MM.1S (cell line): ENCODE measurements around the gene RTN3.

ENCODE experiments used
- DNase-seq: peaks from one replicate; pipeline ENCODE4 v3.0.0-alpha.2; 2015
- H2AFZ ChIP-seq: fragments of 300-600 bp; sonication (generic); 2 replicates; pipeline ENCODE4 v1.6.0; 2016; ENCODE audit warnings: antibody characterized with exemption, low read length
- H3F3A ChIP-seq: fragments of 300-600 bp; sonication (generic); 2 replicates; pipeline ENCODE4 v1.6.1; 2016; ENCODE audit warnings: mild to moderate bottlenecking, antibody characterized with exemption, low read length, moderate library complexity, mixed read lengths; ENCODE audit not compliant: insufficient read depth
- H3K27ac ChIP-seq: fragments of 300-600 bp; sonication (generic); 2 replicates; pipeline ENCODE4 v1.5.1; 2016; ENCODE audit warnings: mild to moderate bottlenecking, low read length
- H3K27me3 ChIP-seq: fragments of 300-600 bp; sonication (generic); replicated peaks from 2 replicates; pipeline ENCODE4 v1.6.0; 2016; ENCODE audit warnings: low read length; ENCODE audit not compliant: insufficient read depth
- H3K36me3 ChIP-seq: fragments of 300-600 bp; sonication (generic); replicated peaks from 2 replicates; pipeline ENCODE4 v1.6.1; 2016; ENCODE audit warnings: mild to moderate bottlenecking, low read length, mixed read lengths; ENCODE audit not compliant: insufficient read depth
- H3K4me1 ChIP-seq: fragments of 300-600 bp; sonication (generic); 2 replicates; pipeline ENCODE4 v1.6.1; 2016; ENCODE audit warnings: low read length, mixed read lengths
- H3K4me2 ChIP-seq: fragments of 300-600 bp; sonication (generic); 2 replicates; pipeline ENCODE4 v1.6.0; 2016; ENCODE audit warnings: low read depth, low read length
- H3K4me3 ChIP-seq: fragments of 300-600 bp; sonication (generic); 2 replicates; pipeline ENCODE4 v1.5.1; 2016; ENCODE audit warnings: low read length, mixed read lengths
- H3K79me2 ChIP-seq: fragments of 300-600 bp; sonication (generic); 2 replicates; pipeline ENCODE4 v1.6.1; 2016; ENCODE audit warnings: mixed run types, low read length, mixed read lengths
- H3K9ac ChIP-seq: fragments of 300-600 bp; sonication (generic); 2 replicates; pipeline ENCODE4 v1.6.1; 2016; ENCODE audit warnings: low read length, mixed read lengths
- H3K9me2 ChIP-seq: fragments of 300-600 bp; sonication (generic); replicated peaks from 2 replicates; pipeline ENCODE4 v1.6.1; 2016; ENCODE audit warnings: mild to moderate bottlenecking, low read length, mixed read lengths; ENCODE audit not compliant: insufficient read depth
- H3K9me3 ChIP-seq: fragments of 300-600 bp; sonication (generic); replicated peaks from 2 replicates; pipeline ENCODE4 v1.6.1; 2016; ENCODE audit warnings: mild to moderate bottlenecking, low read length, mixed read lengths; ENCODE audit not compliant: insufficient read depth
- H4K20me1 ChIP-seq: fragments of 300-600 bp; sonication (generic); 2 replicates; pipeline ENCODE4 v1.6.1; 2016; ENCODE audit warnings: mild to moderate bottlenecking, low read length, moderate library complexity, mixed read lengths; ENCODE audit not compliant: insufficient read depth
- EZH2 ChIP-seq: fragments of 300-600 bp; sonication (generic); optimal IDR thresholded peaks from 2 replicates; pipeline ENCODE3; 2017; ENCODE audit warnings: low read depth, mild to moderate bottlenecking, antibody characterized with exemption, low read length, mixed read lengths
- EZH2phosphoT487 ChIP-seq: fragments of 300-600 bp; sonication (generic); IDR thresholded peaks from 2 replicates; pipeline ENCODE4 v1.6.1; 2018; ENCODE audit warnings: antibody characterized with exemption, low read length
- TF ChIP-seq, protein P1 (sequence below): fragments of 300-600 bp; sonication (generic); IDR thresholded peaks from 2 replicates; pipeline ENCODE4 v1.5.1; 2016; ENCODE audit warnings: antibody characterized with exemption, low read length, mixed read lengths

The RTN3 gene

DNA sequence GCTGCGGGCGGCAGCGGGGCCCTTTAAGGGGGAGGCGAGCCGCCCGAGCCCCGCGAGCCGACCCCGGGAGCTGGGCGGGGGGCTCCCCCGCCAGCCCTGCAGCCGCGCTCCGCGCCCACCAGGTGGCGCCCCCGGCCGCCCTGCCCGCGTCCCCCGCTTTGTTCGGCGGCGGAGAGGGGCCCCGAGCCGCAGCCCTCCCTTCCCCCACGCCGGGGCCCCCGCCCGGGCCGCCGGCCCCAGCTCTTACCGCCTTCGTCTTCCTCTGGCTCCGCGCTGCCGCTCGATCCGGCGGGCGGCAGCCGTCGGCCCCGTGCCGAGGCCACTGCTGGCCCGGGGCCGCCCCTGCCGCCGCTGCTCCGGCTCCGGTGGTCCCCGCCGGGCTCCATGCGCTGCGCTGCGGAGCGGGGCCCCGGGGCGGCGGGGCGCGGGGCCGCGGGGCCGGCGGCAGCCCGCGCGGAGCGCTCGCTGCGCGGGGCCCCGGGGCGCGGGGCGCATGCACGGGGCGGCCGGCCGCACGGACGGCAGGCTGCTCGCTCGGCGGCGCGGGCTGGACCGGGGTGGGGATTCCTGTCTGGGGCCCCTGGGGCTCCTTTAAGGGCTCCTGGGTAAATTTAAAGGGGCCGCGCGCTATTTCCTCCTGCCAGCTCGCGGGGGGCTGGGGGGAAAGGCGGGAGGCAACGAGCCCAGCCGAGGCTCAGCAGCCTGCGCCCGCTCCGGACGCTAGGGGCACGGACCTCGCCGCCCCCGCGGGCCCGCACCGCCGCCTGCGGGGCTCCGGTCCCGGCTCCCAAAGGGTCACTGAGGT is 87.1 kb downstream of the RTN3 start, which contains the start of gene ZFTA:
Gene ZFTA (minus strand): TSS at position 539 of the 805 bp plus-strand sequence. CDS start 153 bp downstream, at position 386.
- Histone ChIP-seq H3K9me2 (no peaks in the 10 kb centered on the region), H3K36me3 (no peaks in the 10 kb centered on the region), H3K4me1 (0 out of 2 replicates have a peak, but pooled peaks cover 3% of the 10 kb centered on the region), H3K9ac (peak within 1 kb of the TSS; percentile 36; the same call in 1 of the 2 replicates), H3K79me2 (no peaks in the 10 kb centered on the region), H3K27me3 (peaks cover 17% of the 10 kb centered on the region), H3K9me3 (no peaks in the 10 kb centered on the region), H3K27ac (no peak within 1 kb of the TSS), H3K4me2 (peak within 1 kb of the TSS; percentile 76), H3F3A (peaks cover 4% of the 10 kb centered on the region; the same call in 1 of the 2 replicates), H4K20me1 (no peaks in the 10 kb centered on the region), H3K4me3 (peak within 1 kb of the TSS; percentile 74), H2AFZ (peak within 1 kb of the TSS; percentile 85)
- DNase-seq = peak; percentile 63
- TF ChIP-seq EZH2phosphoT487 (no peak), EZH2 (no peak)
- TF ChIP-seq, protein P1, sequence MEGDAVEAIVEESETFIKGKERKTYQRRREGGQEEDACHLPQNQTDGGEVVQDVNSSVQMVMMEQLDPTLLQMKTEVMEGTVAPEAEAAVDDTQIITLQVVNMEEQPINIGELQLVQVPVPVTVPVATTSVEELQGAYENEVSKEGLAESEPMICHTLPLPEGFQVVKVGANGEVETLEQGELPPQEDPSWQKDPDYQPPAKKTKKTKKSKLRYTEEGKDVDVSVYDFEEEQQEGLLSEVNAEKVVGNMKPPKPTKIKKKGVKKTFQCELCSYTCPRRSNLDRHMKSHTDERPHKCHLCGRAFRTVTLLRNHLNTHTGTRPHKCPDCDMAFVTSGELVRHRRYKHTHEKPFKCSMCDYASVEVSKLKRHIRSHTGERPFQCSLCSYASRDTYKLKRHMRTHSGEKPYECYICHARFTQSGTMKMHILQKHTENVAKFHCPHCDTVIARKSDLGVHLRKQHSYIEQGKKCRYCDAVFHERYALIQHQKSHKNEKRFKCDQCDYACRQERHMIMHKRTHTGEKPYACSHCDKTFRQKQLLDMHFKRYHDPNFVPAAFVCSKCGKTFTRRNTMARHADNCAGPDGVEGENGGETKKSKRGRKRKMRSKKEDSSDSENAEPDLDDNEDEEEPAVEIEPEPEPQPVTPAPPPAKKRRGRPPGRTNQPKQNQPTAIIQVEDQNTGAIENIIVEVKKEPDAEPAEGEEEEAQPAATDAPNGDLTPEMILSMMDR = peak; percentile 11; the same call in 1 of the 2 replicates

DNA sequence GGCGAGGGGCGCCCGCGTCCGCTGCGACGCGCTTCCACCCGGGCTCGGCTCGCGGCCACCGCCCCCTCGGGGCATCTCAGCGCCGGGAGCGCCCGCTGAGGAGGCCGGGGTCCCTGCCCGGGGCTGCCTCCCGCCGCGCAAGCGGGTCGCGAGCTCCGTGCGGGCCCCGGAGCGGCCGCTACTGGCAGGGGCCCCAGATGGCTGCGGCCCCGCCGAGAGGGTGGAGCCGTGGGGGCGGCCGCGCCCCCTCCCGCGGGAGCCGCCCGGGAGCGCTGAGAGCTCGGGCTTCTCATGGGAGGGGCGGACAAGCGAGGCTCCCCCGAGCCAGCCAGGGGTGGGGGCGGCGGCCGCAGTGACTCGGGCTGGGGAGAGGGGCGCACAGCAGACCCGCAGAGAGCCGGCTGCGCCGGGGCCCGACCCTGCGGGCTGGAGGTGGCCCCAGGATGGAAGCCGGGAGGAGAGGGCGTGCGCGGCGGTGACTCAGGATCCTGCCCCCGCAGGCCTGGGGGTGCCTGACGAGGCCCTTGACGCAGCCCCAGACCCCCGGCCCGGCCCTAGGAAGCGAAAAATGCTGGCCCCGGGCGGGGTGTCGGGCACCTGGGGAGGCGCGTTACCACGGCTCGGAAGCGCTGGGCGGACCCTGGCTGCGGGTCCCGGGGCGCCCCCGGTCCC is 87.9 kb downstream of the RTN3 start:
- Histone ChIP-seq H3K9ac (no peak overlapping the region), H3K36me3 (no peaks in the 10 kb centered on the region), H3K79me2 (no peaks in the 10 kb centered on the region), H3K4me1 (0 out of 2 replicates have a peak, but pooled peaks cover 3% of the 10 kb centered on the region), H3K9me3 (no peaks in the 10 kb centered on the region), H3K4me2 (peak overlapping the region; percentile 74; the same call in 1 of the 2 replicates), H3K27me3 (peaks cover 17% of the 10 kb centered on the region), H4K20me1 (no peaks in the 10 kb centered on the region), H3K27ac (no peak overlapping the region), H2AFZ (peak overlapping the region; percentile 45; the same call in 1 of the 2 replicates), H3K9me2 (no peaks in the 10 kb centered on the region), H3K4me3 (peak overlapping the region; percentile 61), H3F3A (peaks cover 4% of the 10 kb centered on the region; the same call in 1 of the 2 replicates)
- TF ChIP-seq, protein P1 = no peak
- no peak for TF ChIP-seq EZH2phosphoT487
- no peak for TF ChIP-seq EZH2
- peak; percentile 47 for DNase-seq

DNA sequence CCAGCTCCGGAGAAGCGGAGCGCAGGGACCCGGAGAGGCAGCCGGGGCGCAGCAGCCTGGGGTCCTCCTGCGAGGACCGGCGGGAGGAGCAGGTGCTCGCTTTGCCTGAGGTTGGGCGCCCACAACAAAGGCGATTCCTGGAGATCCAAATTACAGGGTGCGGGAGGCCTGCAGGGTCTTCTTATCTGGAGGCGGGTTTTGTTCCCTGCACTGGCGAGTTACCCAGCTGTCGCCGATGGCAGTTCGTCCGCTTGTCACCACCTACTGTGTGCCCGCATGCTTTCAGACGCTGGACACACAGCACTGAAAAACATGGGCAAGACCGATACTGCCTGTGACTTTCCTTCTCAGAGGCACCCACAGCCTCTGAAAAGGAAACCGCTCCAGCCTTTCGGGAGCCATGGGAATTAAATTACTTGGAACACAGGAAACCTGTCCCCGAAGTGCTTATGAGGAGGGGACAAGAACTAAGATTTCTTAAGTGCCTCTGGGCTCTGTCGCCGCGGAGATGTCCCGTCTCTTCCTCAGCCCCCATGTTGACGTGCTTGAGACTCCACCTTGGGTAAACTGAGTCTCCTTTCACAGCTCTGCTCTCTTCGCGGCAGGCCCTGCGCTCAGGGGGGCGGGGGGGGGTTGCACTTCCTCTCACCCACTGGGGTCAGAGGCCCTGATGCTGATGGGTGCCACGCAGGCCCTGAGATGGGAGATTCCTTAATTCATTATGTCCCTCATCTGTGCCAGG is 88.6 kb downstream of the RTN3 start:
- no peak for DNase-seq
- Histone ChIP-seq H3K4me2 (peak overlapping the region; percentile 74; the same call in 1 of the 2 replicates), H3K27me3 (peaks cover 17% of the 10 kb centered on the region), H3K4me1 (0 out of 2 replicates have a peak, but pooled peaks cover 3% of the 10 kb centered on the region), H3K27ac (no peak overlapping the region), H3K9me2 (no peaks in the 10 kb centered on the region), H3F3A (peaks cover 4% of the 10 kb centered on the region; the same call in 1 of the 2 replicates), H3K9ac (no peak overlapping the region), H2AFZ (peak overlapping the region; percentile 45; the same call in 1 of the 2 replicates), H3K9me3 (no peaks in the 10 kb centered on the region), H3K36me3 (no peaks in the 10 kb centered on the region), H3K79me2 (no peaks in the 10 kb centered on the region), H4K20me1 (no peaks in the 10 kb centered on the region), H3K4me3 (peak overlapping the region; percentile 61; the same call in 1 of the 2 replicates)
- TF ChIP-seq EZH2phosphoT487 (no peak), EZH2 (no peak)
- TF ChIP-seq, protein P1 = no peak
